ENCODE results near the gene TRAF1.

TRAF1 gene

GRCh38 chr9:120885958-120886357 lies 40.6 kb downstream of the TRAF1 start:
- DNase-seq, result no peak

- DNase-seq, result no peak
Measured at GRCh38 chr9:120885457-120885856, 41.1 kb downstream of the TRAF1 start.

- DNase-seq, result no peak
Measured at GRCh38 chr9:120883608-120883996, 43.0 kb downstream of the TRAF1 start.

GRCh38 chr9:120882935-120883607 lies 43.5 kb downstream of the TRAF1 start:
- no peak for DNase-seq

- DNase-seq, result no peak
Measured at GRCh38 chr9:120879446-120879845, 47.1 kb downstream of the TRAF1 start.

GRCh38 chr9:120878188-120879130 lies 48.1 kb downstream of the TRAF1 start:
- no peak for DNase-seq

GRCh38 chr9:120877276-120878034 lies 49.1 kb downstream of the TRAF1 start:
- peak; percentile 48 for DNase-seq

- no peak for DNase-seq
Measured at GRCh38 chr9:120876842-120877240, 49.8 kb downstream of the TRAF1 start, which contains the start of gene PHF19. TSS of gene PHF19 (minus strand) at chr9:120877188. CDS start at chr9:120874741, 2,447 bp downstream.

- peak; percentile 87 for DNase-seq
Measured at GRCh38 chr9:120875954-120876841, 50.4 kb downstream of the TRAF1 start.

GRCh38 chr9:120875643-120875953 lies 51.0 kb downstream of the TRAF1 start:
- DNase-seq, result no peak

- no peak for DNase-seq
Measured at GRCh38 chr9:120875195-120875565, 51.4 kb downstream of the TRAF1 start.

- no peak for DNase-seq
Measured at GRCh38 chr9:120874226-120875194, 52.1 kb downstream of the TRAF1 start.

- no peak for DNase-seq
Measured at GRCh38 chr9:120873512-120873911, 53.1 kb downstream of the TRAF1 start.

GRCh38 chr9:120872791-120873502 lies 53.6 kb downstream of the TRAF1 start:
- DNase-seq, result no peak

- DNase-seq, result no peak
Measured at GRCh38 chr9:120870206-120870605, 56.4 kb downstream of the TRAF1 start.

GRCh38 chr9:120869726-120870125 lies 56.9 kb downstream of the TRAF1 start:
- DNase-seq, result no peak

- no peak for DNase-seq
Measured at GRCh38 chr9:120869360-120869687, 57.3 kb downstream of the TRAF1 start.

GRCh38 chr9:120868676-120869359 lies 57.8 kb downstream of the TRAF1 start:
- DNase-seq, result peak; percentile 90

GRCh38 chr9:120868339-120868675 lies 58.3 kb downstream of the TRAF1 start:
- no peak for DNase-seq

- DNase-seq, result no peak
Measured at GRCh38 chr9:120867676-120868338, 58.8 kb downstream of the TRAF1 start.

Data from fibroblast of upper back skin (primary cell).